Stimulated activated CD8-positive, alpha-beta memory T cell treated with anti-CD3 and anti-CD28 coated beads, Interleukin-15, amount 100 ng/mL, for 1 hour (primary cell): Measurements from ENCODE around the gene HCFC1R1.

Experiments
- DNase-seq: peaks from one replicate; pipeline ENCODE4 v3.0.0-alpha.2; 2020; ENCODE audit warnings: low read depth

HCFC1R1 gene

GRCh38 chr16:3000540-3000939 is 23.2 kb downstream of the HCFC1R1 start:
- DNase-seq = no peak

GRCh38 chr16:2999929-3000328 is 23.8 kb downstream of the HCFC1R1 start:
- no peak for DNase-seq

- no peak for DNase-seq
These were observed 27.4 kb downstream of the HCFC1R1 start for GRCh38 chr16:2996298-2996697.

GRCh38 chr16:2992383-2993081 is 31.2 kb downstream of the HCFC1R1 start:
- DNase-seq = no peak

- DNase-seq = no peak
These were observed 32.0 kb downstream of the HCFC1R1 start for GRCh38 chr16:2991566-2992261.

GRCh38 chr16:2990891-2991290 is 32.9 kb downstream of the HCFC1R1 start:
- DNase-seq = no peak

- DNase-seq = no peak
These were observed 35.1 kb downstream of the HCFC1R1 start for GRCh38 chr16:2988590-2989099.

- no peak for DNase-seq
These were observed 35.9 kb downstream of the HCFC1R1 start for GRCh38 chr16:2987833-2988232.

GRCh38 chr16:2987286-2987685 is 36.5 kb downstream of the HCFC1R1 start:
- no peak for DNase-seq

GRCh38 chr16:2986623-2987188 is 37.0 kb downstream of the HCFC1R1 start:
- no peak for DNase-seq

- no peak for DNase-seq
These were observed 37.8 kb downstream of the HCFC1R1 start for GRCh38 chr16:2985893-2986355.

GRCh38 chr16:2985462-2985861 is 38.3 kb downstream of the HCFC1R1 start:
- DNase-seq = no peak

- DNase-seq = peak; percentile 35
These were observed 40.0 kb downstream of the HCFC1R1 start for GRCh38 chr16:2983706-2984136.

GRCh38 chr16:2982402-2982801 is 41.3 kb downstream of the HCFC1R1 start:
- DNase-seq = no peak

- no peak for DNase-seq
These were observed 41.9 kb downstream of the HCFC1R1 start for GRCh38 chr16:2981899-2982250.

GRCh38 chr16:2981177-2981898 is 42.4 kb downstream of the HCFC1R1 start:
- no peak for DNase-seq

- DNase-seq = peak; percentile 82
These were observed 43.2 kb downstream of the HCFC1R1 start, which contains the start of gene PKMYT1 for GRCh38 chr16:2980227-2981176. PKMYT1 (minus strand) TSS chr16:2980446; CDS start chr16:2979657, 789 bp downstream.

GRCh38 chr16:2979669-2980226 is 44.0 kb downstream of the HCFC1R1 start:
- no peak for DNase-seq

GRCh38 chr16:2977440-2977839 is 46.3 kb downstream of the HCFC1R1 start:
- no peak for DNase-seq

- no peak for DNase-seq
These were observed 47.1 kb downstream of the HCFC1R1 start for GRCh38 chr16:2976673-2977072.

- no peak for DNase-seq
These were observed 47.5 kb downstream of the HCFC1R1 start for GRCh38 chr16:2976201-2976600.
